HEK293 (cell line): ENCODE measurements around the gene MYL6B.
A peak's percentile ranks its signal among the peaks of the same experiment; 100 is the strongest.

ENCODE experiments used
- AEBP2 ChIP-seq: fragments of 450-650 bp; formaldehyde crosslinking; IDR thresholded peaks from 2 replicates; pipeline ENCODE4 v1.5.1; 2016; ENCODE audit warnings: missing biosample characterization, missing genetic modification characterization, borderline replicate concordance
- BCL6B ChIP-seq: fragments of 450-650 bp; formaldehyde crosslinking; IDR thresholded peaks from 2 replicates; pipeline ENCODE4 v1.5.1; 2017; ENCODE audit warnings: missing biosample characterization, missing genetic modification characterization
- GLIS1 ChIP-seq: fragments of 450-650 bp; formaldehyde crosslinking; IDR thresholded peaks from 2 replicates; pipeline ENCODE4 v1.5.1; 2016; ENCODE audit warnings: missing biosample characterization, missing genetic modification characterization
- HOXC10 ChIP-seq: sonication (generic); formaldehyde crosslinking; IDR thresholded peaks from 2 replicates; pipeline ENCODE4 v1.8.1; 2023; ENCODE audit warnings: mild to moderate bottlenecking, missing genetic modification reagents
- KLF17 ChIP-seq: fragments of 450-650 bp; formaldehyde crosslinking; IDR thresholded peaks from 2 replicates; pipeline ENCODE4 v1.5.1; 2016; ENCODE audit warnings: missing biosample characterization, missing genetic modification characterization
- MYNN ChIP-seq: fragments of 450-650 bp; formaldehyde crosslinking; IDR thresholded peaks from 2 replicates; pipeline ENCODE4 v1.5.1; 2016; ENCODE audit warnings: missing biosample characterization, missing genetic modification characterization, borderline replicate concordance
- SCRT1 ChIP-seq: fragments of 450-650 bp; formaldehyde crosslinking; IDR thresholded peaks from 2 replicates; pipeline ENCODE4 v1.5.1; 2016; ENCODE audit warnings: missing biosample characterization, missing genetic modification characterization, borderline replicate concordance
- ZBTB48 ChIP-seq: fragments of 450-650 bp; formaldehyde crosslinking; IDR thresholded peaks from 2 replicates; pipeline ENCODE4 v1.5.1; 2016; ENCODE audit warnings: missing biosample characterization, missing genetic modification characterization
- ZFHX2 ChIP-seq: fragments of 450-650 bp; formaldehyde crosslinking; conservative IDR thresholded peaks from 2 replicates; pipeline ENCODE4 v1.5.1; 2016; ENCODE audit warnings: missing biosample characterization, missing genetic modification characterization
- ZFP41 ChIP-seq: fragments of 450-650 bp; formaldehyde crosslinking; IDR thresholded peaks from 2 replicates; pipeline ENCODE4 v1.5.1; 2016; ENCODE audit warnings: missing biosample characterization, missing genetic modification characterization, borderline replicate concordance
- ZFP69B ChIP-seq: fragments of 450-650 bp; formaldehyde crosslinking; IDR thresholded peaks from 2 replicates; pipeline ENCODE4 v1.5.1; 2016; ENCODE audit warnings: missing biosample characterization, missing genetic modification characterization
- ZNF10 ChIP-seq: fragments of 450-650 bp; formaldehyde crosslinking; IDR thresholded peaks from 2 replicates; pipeline ENCODE4 v1.5.1; 2017; ENCODE audit warnings: missing biosample characterization, missing genetic modification characterization
- ZNF138 ChIP-seq: fragments of 450-650 bp; formaldehyde crosslinking; IDR thresholded peaks from 2 replicates; pipeline ENCODE4 v1.5.1; 2016; ENCODE audit warnings: missing biosample characterization, missing genetic modification characterization, borderline replicate concordance
- ZNF169 ChIP-seq: fragments of 450-650 bp; formaldehyde crosslinking; IDR thresholded peaks from 2 replicates; pipeline ENCODE4 v1.5.1; 2016; ENCODE audit warnings: missing biosample characterization, missing genetic modification characterization
- ZNF175 ChIP-seq: fragments of 450-650 bp; formaldehyde crosslinking; IDR thresholded peaks from 2 replicates; pipeline ENCODE4 v1.5.1; 2016; ENCODE audit warnings: missing biosample characterization, missing genetic modification characterization
- ZNF18 ChIP-seq: fragments of 450-650 bp; formaldehyde crosslinking; IDR thresholded peaks from 2 replicates; pipeline ENCODE4 v1.5.1; 2016; ENCODE audit warnings: missing biosample characterization, missing genetic modification characterization
- ZNF2 ChIP-seq: fragments of 450-650 bp; formaldehyde crosslinking; IDR thresholded peaks from 2 replicates; pipeline ENCODE4 v1.5.1; 2016; ENCODE audit warnings: missing biosample characterization, missing genetic modification characterization
- ZNF24 ChIP-seq: fragments of 450-650 bp; formaldehyde crosslinking; IDR thresholded peaks from 2 replicates; pipeline ENCODE4 v1.5.1; 2016; ENCODE audit warnings: missing biosample characterization, missing genetic modification characterization
- ZNF311 ChIP-seq: fragments of 450-650 bp; formaldehyde crosslinking; IDR thresholded peaks from 2 replicates; pipeline ENCODE4 v1.5.1; 2017; ENCODE audit warnings: missing biosample characterization, missing genetic modification characterization, borderline replicate concordance
- ZNF398 ChIP-seq: fragments of 450-650 bp; formaldehyde crosslinking; IDR thresholded peaks from 2 replicates; pipeline ENCODE4 v1.5.1; 2017; ENCODE audit warnings: missing biosample characterization, missing genetic modification characterization
- ZNF423 ChIP-seq: fragments of 450-650 bp; formaldehyde crosslinking; IDR thresholded peaks from 2 replicates; pipeline ENCODE4 v1.5.1; 2016; ENCODE audit warnings: missing biosample characterization, missing genetic modification characterization
- ZNF501 ChIP-seq: fragments of 450-650 bp; formaldehyde crosslinking; IDR thresholded peaks from 2 replicates; pipeline ENCODE4 v1.5.1; 2016; ENCODE audit warnings: missing biosample characterization, missing genetic modification characterization
- ZNF571 ChIP-seq: fragments of 450-650 bp; formaldehyde crosslinking; IDR thresholded peaks from 2 replicates; pipeline ENCODE4 v1.5.0; 2017; ENCODE audit warnings: missing biosample characterization, missing genetic modification characterization
- ZNF623 ChIP-seq: fragments of 450-650 bp; formaldehyde crosslinking; IDR thresholded peaks from 2 replicates; pipeline ENCODE4 v1.5.1; 2016; ENCODE audit warnings: missing biosample characterization, missing genetic modification characterization
- ZNF639 ChIP-seq: fragments of 450-650 bp; formaldehyde crosslinking; IDR thresholded peaks from 2 replicates; pipeline ENCODE4 v1.5.1; 2016; ENCODE audit warnings: missing biosample characterization, missing genetic modification characterization
- ZNF658 ChIP-seq: fragments of 450-650 bp; formaldehyde crosslinking; IDR thresholded peaks from 2 replicates; pipeline ENCODE4; 2016; ENCODE audit warnings: missing biosample characterization, missing genetic modification characterization
- ZNF837 ChIP-seq: fragments of 450-650 bp; formaldehyde crosslinking; IDR thresholded peaks from 2 replicates; pipeline ENCODE4 v1.5.1; 2016; ENCODE audit warnings: missing biosample characterization, missing genetic modification characterization
- ZSCAN23 ChIP-seq: fragments of 450-650 bp; formaldehyde crosslinking; IDR thresholded peaks from 2 replicates; pipeline ENCODE4 v1.5.1; 2016; ENCODE audit warnings: missing biosample characterization, missing genetic modification characterization
- ZXDB ChIP-seq: fragments of 450-650 bp; formaldehyde crosslinking; IDR thresholded peaks from 2 replicates; pipeline ENCODE4 v1.5.1; 2016; ENCODE audit warnings: missing biosample characterization, missing genetic modification characterization

The MYL6B gene

GRCh38 chr12:56158029-56158925 is 5.9 kb downstream of the MYL6B start, which contains the start of gene MYL6 (continued):
- TF ChIP-seq KLF17, result peak; percentile 91
- 0 out of 2 replicates have a peak, but pooled peaks have one; percentile 66 for TF ChIP-seq ZFP41
- TF ChIP-seq AEBP2, result no peak
- no peak for TF ChIP-seq ZNF138
- no peak for TF ChIP-seq MYNN
- TF ChIP-seq ZFHX2 (tag by site-specific recombination), result no peak; the same call in 1 of the 2 replicates
- no peak; the same call in 1 of the 2 replicates for TF ChIP-seq ZNF10 (tag by site-specific recombination)
- peak; percentile 86 for TF ChIP-seq ZNF24 (tag by site-specific recombination)
- peak; percentile 63; the same call in 1 of the 2 replicates for TF ChIP-seq ZNF169
- no peak for TF ChIP-seq ZNF311 (tag by site-specific recombination)
- TF ChIP-seq SCRT1 (tag by site-specific recombination), result peak; percentile 11; the same call in 1 of the 2 replicates
- TF ChIP-seq ZXDB (tag by site-specific recombination), result peak; percentile 89
- peak; percentile 99 for TF ChIP-seq ZNF501
- TF ChIP-seq HOXC10, result no peak
- peak; percentile 71; the same call in 1 of the 2 replicates for TF ChIP-seq ZNF837 (tag by site-specific recombination)
- TF ChIP-seq ZNF623 (tag by site-specific recombination), result no peak
- TF ChIP-seq ZNF423 (tag by site-specific recombination), result peak; percentile 71
- TF ChIP-seq ZSCAN23 (tag by site-specific recombination), result peak; percentile 82; the same call in 1 of the 2 replicates
- peak; percentile 92 for TF ChIP-seq ZNF639
- peak; percentile 76 for TF ChIP-seq ZBTB48 (tag by site-specific recombination)
- peak; percentile 98 for TF ChIP-seq ZFP69B (tag by site-specific recombination)
- peak; percentile 72 for TF ChIP-seq ZNF398 (tag by site-specific recombination)
- TF ChIP-seq ZNF175 (tag by site-specific recombination), result no peak
- no peak for TF ChIP-seq BCL6B (tag by site-specific recombination)
- TF ChIP-seq ZNF658 (tag by site-specific recombination), result no peak
- no peak for TF ChIP-seq ZNF571 (tag by site-specific recombination)
- peak; percentile 72; the same call in 1 of the 2 replicates for TF ChIP-seq ZNF18
- no peak; the same call in 1 of the 2 replicates for TF ChIP-seq GLIS1 (tag by site-specific recombination)
- TF ChIP-seq ZNF2 (tag by site-specific recombination), result peak; percentile 95; the same call in 1 of the 2 replicates
